HepG2 (cell line): ENCODE data around the gene SMIM22. TPM values are rescaled to one million over a fixed set of nuclear protein-coding genes. Genes with fewer than 3 reads are reported as not detected.

Experiments used
- ADNP ChIP-seq: sonication (generic); formaldehyde crosslinking; IDR thresholded peaks from 2 replicates; pipeline ENCODE4 v1.4.0; 2020; ENCODE audit warnings: missing genetic modification reagents
- ATF4 ChIP-seq, 2 experiments: fragments of 450-650 bp in 1 of 2; sonication (generic) in 1 of 2; formaldehyde crosslinking; IDR thresholded peaks; 2 replicates each; pipeline versions ENCODE4 v1.5.0 to v1.8.0; 2020 to 2022; ENCODE audit warnings: mild to moderate bottlenecking in 1 of 2, missing genetic modification reagents in 1 of 2
- CSRNP1 ChIP-seq: sonication (generic); formaldehyde crosslinking; IDR thresholded peaks from 2 replicates; pipeline ENCODE4 v1.8.1; 2023; ENCODE audit warnings: mild to moderate bottlenecking, missing genetic modification reagents
- DMTF1 ChIP-seq: sonication (generic); formaldehyde crosslinking; IDR thresholded peaks from 2 replicates; pipeline ENCODE4 v1.4.0; 2020; ENCODE audit warnings: mild to moderate bottlenecking, missing genetic modification reagents
- FIP1L1 ChIP-seq: fragments of 200-400 bp; formaldehyde crosslinking; IDR thresholded peaks from 2 replicates; pipeline ENCODE4 v1.6.1; 2018; ENCODE audit warnings: low read depth, mild to moderate bottlenecking, low read length, moderate library complexity, borderline replicate concordance; ENCODE audit not compliant: insufficient read depth
- HNRNPK ChIP-seq: fragments of 200-400 bp; formaldehyde crosslinking; IDR thresholded peaks from 2 replicates; pipeline ENCODE4 v1.6.1; 2018; ENCODE audit warnings: low read length, low read depth, moderate library complexity, mild to moderate bottlenecking; ENCODE audit not compliant: poor library complexity, severe bottlenecking
- KAT8 ChIP-seq: IDR thresholded peaks from 2 replicates; pipeline ENCODE4 v1.6.1; 2016; ENCODE audit warnings: missing genetic modification reagents, missing compliant biosample characterization
- KLF6 ChIP-seq: IDR thresholded peaks from 2 replicates; pipeline ENCODE4 v1.8.0; 2016; ENCODE audit warnings: missing biosample characterization, missing genetic modification reagents
- MED13 ChIP-seq: sonication (generic); formaldehyde crosslinking; IDR thresholded peaks from 2 replicates; pipeline ENCODE4 v1.5.0; 2020; ENCODE audit warnings: missing genetic modification reagents
- NCOR1 ChIP-seq: fragments of 200-600 bp; sonication (generic); IDR thresholded peaks from 2 replicates; pipeline ENCODE4 v1.7.0; 2017; ENCODE audit warnings: antibody characterized with exemption, low read length, borderline replicate concordance
- NR2C2 ChIP-seq: sonication (generic); formaldehyde crosslinking; IDR thresholded peaks from 2 replicates; pipeline ENCODE4 v1.4.0; 2020; ENCODE audit warnings: missing genetic modification reagents, mild to moderate bottlenecking, moderate library complexity, borderline replicate concordance
- RFX3 ChIP-seq: IDR thresholded peaks from 2 replicates; pipeline ENCODE4 v1.6.1; 2016; ENCODE audit warnings: missing biosample characterization, missing genetic modification reagents
- SP5 ChIP-seq: IDR thresholded peaks from 2 replicates; pipeline ENCODE4 v1.6.1; 2016; ENCODE audit warnings: low read depth, borderline replicate concordance
- TCF12 ChIP-seq, 2 experiments: fragments of 450-650 bp in 1 of 2; sonication (generic) in 1 of 2; formaldehyde crosslinking in 1 of 2; IDR thresholded peaks; 2 replicates each; pipeline versions ENCODE4 v1.6.1 to v1.8.0; 2017 to 2022; ENCODE audit warnings: antibody characterized with exemption in 1 of 2, mild to moderate bottlenecking in 1 of 2, missing genetic modification reagents in 1 of 2, moderate library complexity in 1 of 2
- TEAD3 ChIP-seq: optimal IDR thresholded peaks from 2 replicates; pipeline ENCODE3; 2016; ENCODE audit warnings: borderline replicate concordance
- USF2 ChIP-seq, 2 experiments: sonication (generic) in 1 of 2; formaldehyde crosslinking in 1 of 2; IDR thresholded peaks; 2 replicates each; pipeline versions ENCODE4 v1.5.1 to v1.6.1; 2011 to 2020; ENCODE audit warnings: borderline replicate concordance in 1 of 2, low read depth in 1 of 2, low read length in 1 of 2, mild to moderate bottlenecking in 1 of 2, missing genetic modification reagents in 1 of 2, moderate library complexity in 1 of 2
- ZBTB43 ChIP-seq: sonication (generic); formaldehyde crosslinking; conservative IDR thresholded peaks from 2 replicates; pipeline ENCODE4 v1.4.0; 2020; ENCODE audit warnings: missing genetic modification reagents
- ZNF772 ChIP-seq: sonication (generic); formaldehyde crosslinking; IDR thresholded peaks from 2 replicates; pipeline ENCODE4 v1.5.0; 2020; ENCODE audit warnings: mild to moderate bottlenecking, missing genetic modification reagents
- polyA plus RNA-seq, 8 experiments: library from polyadenylated mRNA; depleted of rRNA in 3 of 8; stranded (reverse) in 7 of 8; unstranded in 1 of 8; fragments of >200 nt; fragmentation: Illumina TruSeq in 4 of 8; extraction: Trizol in 4 of 8; gene quantifications; 2 replicates each; pipeline versions ENCODE4 v1.2.1 to v1.2.3, GENCODE V29; 2011 to 2016; ENCODE audit warnings: low read depth in 4 of 8, missing spikeins in 1 of 8, mixed read lengths in 1 of 8; ENCODE audit not compliant: insufficient read depth in 1 of 8
- total RNA-seq, 5 experiments: library from RNA; depleted of rRNA; stranded (reverse); fragments of >200 nt; fragmentation: Illumina TruSeq; extraction: Trizol; gene quantifications; 2 replicates each; pipeline ENCODE4 v1.2.3, GENCODE V29; 2016; ENCODE audit warnings: low read depth in 1 of 5

The SMIM22 gene
- total and polyA plus RNA-seq, 2 of the 13 experiments (the other 11 are each of a cell fraction or from before 2014, with no cell fraction given): not detected

GRCh38 chr16:4766875-4767628 lies 28.1 kb upstream of the SMIM22 start, which contains the start of gene ZNF500 (continued):
- TF ChIP-seq NCOR1 (peak; percentile 20; the same call in 1 of the 2 replicates), USF2 (IDR thresholded peaks at IDR 0.05; ENCODE audit: low read depth, low read length) (no peak), USF2 (CRISPR knock-in tag; IDR thresholded peaks at IDR 0.05; ENCODE audit: borderline replicate concordance) (no peak), KAT8 (CRISPR knock-in tag) (peak; percentile 84), MED13 (CRISPR knock-in tag) (peak; percentile 68; the same call in 1 of the 2 replicates), RFX3 (CRISPR knock-in tag) (no peak), DMTF1 (CRISPR knock-in tag) (no peak), TCF12 (IDR thresholded peaks at IDR 0.05) (no peak), TCF12 (CRISPR knock-in tag; IDR thresholded peaks at IDR 0.05) (0 out of 2 replicates have a peak, but pooled peaks have one; percentile 65), FIP1L1 (no peak), SP5 (CRISPR knock-in tag) (peak; percentile 89), ZNF772 (CRISPR knock-in tag) (peak; percentile 60; the same call in 1 of the 2 replicates), ADNP (peak; percentile 91), HNRNPK (peak; percentile 34), NR2C2 (peak; percentile 83), CSRNP1 (no peak), ATF4 (CRISPR knock-in tag; IDR thresholded peaks at IDR 0.05) (no peak), ZBTB43 (no peak; the same call in 1 of the 2 replicates), KLF6 (CRISPR knock-in tag) (peak; percentile 14; the same call in 1 of the 2 replicates), TEAD3 (peak; percentile 73)
